Limb (tissue), 2 donors: ENCODE data around the gene ETS1.

ENCODE experiments used
- DNase-seq, 2 donors: peaks; one replicate each; pipeline ENCODE4 v3.0.0-alpha.2; 2016; ENCODE audit errors: extremely low spot score in 2 of 2

ETS1 gene, protein sequence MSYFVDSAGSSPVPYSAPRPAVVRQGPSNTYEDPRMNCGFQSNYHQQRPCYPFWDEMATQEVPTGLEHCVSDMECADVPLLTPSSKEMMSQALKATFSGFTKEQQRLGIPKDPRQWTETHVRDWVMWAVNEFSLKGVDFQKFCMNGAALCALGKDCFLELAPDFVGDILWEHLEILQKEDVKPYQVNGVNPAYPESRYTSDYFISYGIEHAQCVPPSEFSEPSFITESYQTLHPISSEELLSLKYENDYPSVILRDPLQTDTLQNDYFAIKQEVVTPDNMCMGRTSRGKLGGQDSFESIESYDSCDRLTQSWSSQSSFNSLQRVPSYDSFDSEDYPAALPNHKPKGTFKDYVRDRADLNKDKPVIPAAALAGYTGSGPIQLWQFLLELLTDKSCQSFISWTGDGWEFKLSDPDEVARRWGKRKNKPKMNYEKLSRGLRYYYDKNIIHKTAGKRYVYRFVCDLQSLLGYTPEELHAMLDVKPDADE

DNA sequence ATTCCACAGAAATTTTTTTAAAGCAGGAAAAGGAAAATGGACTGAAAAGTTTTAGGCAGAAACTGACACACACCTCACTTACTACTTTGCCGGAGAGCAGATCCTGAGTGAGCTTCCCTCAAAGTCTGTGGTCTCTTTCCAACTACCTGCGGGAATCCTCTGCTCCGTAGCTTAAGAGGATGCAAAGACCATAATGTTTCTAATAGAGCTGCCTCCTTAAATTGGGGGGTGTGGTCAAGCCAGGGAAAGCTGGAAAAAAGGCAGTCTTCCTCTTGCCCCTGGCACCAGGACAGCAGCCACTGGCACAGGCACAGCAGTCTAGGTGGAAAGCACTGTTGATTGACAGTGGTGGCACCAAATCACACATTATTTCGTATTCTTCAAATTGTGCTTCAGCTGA lies at the start of gene ETS1:
Gene ETS1, minus strand, starts transcription at position 144 of the 400 bp plus-strand sequence. CDS start 14,428 bp downstream, outside the sequence.
- DNase-seq: peak in 1 of 2 donors; percentile 32

DNA sequence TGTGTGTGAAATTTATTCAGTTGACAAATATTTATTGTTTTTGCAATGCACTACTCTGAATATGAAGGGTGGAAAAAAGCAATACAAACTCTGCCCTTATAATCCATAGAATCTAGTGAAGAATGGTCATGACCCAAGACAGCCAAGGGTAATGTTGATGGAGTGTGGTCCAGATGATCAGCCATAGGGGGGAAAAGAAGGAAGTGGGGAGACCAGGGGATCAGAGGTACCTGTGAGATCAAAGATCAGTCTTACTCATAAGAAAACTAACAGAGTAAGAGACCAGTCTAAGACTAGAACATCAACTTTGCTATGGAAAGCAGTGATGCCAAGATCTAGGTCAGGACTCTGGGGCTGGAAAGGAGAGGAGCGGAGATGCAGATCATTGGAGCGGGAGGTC lies 47.0 kb upstream of the ETS1 start:
- DNase-seq: no peak

DNA sequence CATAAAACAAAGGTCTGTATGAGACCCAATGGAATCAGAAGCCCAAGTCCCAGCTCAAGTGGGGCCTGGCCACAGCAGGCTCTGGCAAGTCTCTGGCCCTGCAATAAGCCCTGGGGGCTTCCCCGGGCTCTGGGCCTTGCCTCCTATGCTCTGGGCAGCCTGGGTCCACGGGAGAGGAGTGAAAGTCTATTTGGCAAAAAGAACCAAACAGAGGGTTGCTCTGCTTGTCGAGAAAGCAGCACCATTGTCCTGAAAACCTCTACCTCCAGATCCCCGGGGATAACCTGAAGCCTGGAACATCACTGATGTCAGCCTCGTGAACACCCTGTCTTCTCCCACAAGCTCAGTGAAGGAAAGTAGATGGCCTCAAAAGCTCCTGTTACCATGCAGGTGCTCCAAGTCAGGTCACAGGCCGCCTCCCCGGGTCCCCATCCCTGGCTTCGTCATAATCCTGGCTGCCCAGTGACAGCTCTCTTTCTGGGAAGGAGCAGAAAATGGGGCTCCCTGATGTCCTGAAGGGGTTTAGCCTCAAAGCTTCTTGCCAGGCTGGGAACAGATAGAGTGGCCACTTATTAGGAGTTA lies 46.1 kb upstream of the ETS1 start:
- DNase-seq: no peak

DNA sequence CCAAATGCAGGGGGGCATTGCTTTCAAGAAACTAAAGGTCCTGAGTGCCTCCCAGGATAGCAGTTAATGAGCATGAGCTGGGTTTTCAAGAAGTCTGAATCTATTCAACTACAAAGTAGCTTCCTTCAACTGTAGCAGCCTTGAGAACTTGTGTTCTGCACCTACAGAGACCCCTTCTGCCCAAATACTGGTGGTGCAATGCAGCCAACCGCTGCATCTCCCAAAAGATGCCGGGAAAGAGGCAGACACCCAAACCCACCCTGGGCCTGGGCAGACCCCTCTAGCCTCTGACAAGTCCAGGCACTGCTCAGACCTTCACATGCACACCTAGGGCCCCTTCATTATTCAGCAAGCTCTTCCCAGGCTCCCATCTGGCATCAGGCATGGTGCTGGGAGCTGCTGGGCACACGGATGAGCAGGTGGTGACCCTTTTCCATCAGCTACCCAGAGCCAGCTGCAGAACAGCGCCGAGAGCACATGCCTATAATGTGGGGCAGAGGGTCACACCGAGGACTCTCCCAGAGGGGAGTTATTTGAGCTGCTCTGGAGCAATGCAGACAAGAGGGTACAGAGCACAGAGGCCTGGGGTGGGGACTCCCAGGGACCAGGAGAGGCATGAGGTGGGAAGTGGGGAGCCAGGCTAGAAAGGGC lies 44.9 kb upstream of the ETS1 start:
- peak; percentile 63 to 64 for DNase-seq

DNA sequence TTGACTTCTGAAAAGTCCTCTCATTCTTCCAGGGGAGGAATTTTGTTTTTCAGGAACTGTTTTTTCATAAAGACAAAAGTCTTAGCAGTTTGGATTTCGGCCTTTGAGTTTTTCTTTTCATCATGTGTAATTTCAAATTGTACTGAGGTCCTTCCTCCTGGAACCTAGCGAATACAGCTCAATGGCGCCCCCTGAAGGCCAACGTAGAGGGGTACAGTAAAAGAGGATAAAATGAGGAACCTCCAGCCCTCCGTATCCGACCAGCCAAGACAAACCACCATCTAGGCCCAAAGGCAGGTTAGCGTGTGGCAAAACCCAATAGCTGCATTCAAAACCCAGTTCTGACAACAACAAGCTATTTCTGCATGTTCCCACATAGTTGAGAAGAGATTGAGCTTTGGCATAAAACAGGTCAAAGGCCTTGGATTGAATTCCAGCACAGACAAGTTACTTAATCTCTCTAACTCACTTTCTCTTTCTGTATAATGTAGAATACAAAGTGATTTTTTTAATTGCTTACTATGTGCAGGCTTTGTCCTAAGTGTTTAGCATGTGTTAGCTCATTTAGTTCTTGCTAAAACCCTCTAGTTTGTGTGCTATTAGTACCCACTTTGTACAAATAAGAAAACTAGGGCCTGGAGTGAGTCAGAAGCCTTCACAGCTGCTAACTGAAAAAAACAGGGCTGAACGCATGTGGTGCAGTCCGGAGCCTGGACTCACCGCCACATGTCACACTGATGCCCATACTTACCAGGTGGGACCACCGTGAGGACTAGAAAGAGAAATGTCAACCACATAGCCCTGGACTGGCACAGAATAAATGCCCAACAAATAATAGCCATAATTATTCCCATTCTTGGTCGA lies 43.2 kb upstream of the ETS1 start:
- peak; percentile 76 to 91 for DNase-seq

DNA sequence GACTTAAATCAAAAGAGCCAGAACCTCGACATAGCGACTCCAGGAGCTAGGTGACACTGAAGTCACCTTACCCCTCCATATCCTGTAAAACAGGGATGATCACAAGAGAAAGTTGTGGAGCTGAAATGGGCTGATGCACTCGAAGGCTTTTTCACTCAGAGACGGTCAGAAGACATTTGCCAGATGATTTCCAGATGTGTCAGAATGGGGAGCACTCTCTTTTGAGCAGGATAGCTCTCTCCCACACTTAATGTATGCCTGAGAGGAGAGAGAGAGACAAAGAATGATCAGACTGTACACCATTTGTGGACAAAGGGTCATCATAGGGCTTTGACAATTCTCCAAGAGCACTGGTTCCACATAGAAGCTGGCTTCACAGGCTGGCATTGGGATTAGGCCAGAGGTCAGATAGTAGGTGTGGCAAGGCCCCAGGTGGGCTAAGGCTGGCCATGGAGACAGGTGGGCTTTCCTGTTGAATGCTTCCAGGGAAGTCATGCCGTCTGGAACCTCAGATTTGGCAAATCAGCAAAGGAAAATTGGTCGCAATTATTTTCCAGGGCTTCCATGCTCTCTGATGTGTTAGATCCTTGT lies 42.3 kb upstream of the ETS1 start:
- DNase-seq: no peak

DNA sequence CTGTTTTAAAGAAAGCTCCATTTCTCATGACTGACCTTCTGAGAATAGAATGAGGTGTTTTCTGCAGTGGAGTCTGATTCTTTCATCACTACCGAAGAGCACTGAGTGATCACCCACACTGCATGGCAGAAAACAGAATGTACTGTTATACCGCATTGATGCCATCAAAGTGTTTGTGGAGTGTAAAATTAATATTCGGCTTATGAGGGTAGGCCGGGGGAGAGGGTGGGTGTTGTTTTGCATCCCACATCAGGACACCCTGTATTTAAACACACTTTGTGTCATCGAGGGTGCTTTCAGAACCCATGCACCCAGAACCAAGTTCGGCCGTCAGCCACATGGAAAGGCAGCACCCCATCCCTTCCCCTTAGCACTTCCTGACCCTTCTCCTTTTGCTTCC lies 41.3 kb upstream of the ETS1 start:
- no peak for DNase-seq

DNA sequence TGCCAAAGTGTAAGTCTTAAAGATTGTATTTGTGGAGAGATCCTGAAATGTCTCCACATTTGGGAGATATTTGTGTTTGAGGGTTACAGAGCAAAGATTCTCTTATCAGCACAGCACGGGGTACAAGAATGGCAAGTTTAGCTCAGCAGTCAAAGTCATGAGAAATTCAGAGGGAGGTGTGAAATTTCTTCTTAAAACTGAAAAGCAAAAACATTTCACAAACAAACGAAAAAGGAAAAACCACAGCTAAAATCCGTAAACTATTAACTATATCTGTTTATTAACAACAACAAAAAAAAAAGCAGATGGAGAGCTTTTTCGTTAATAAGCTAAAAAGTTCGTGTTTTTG lies 40.9 kb upstream of the ETS1 start:
- no peak for DNase-seq

DNA sequence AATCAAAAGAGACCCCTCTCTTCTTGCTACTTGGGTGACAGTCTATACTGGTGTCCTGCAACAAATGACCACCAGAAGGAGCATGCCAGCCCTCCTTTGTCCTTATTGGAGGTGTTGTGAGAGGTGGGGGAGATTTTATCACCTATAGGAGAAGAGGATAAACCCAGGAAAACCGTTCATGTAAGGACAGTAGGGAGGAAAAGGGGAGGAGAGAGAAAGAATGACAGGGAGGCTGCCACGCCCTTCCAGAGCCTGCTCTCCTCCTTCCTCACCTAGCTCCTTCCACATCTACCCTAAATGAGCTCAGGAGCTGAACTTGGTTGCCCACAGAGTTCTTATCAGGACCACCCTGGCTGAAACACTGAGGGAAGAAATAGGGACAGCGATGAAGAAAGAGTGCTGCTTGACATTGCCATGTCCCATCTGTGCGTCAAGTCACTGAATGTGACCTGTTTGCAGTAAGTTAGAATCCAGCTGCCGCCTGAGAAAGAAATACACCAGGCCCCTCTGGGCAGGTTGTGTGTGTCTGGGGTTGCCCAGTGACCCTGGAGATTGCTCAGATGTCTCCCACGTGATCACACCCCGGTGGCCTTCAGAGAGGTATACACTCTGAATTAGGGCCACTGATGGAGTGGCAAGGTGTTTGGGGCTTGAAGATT lies 40.4 kb upstream of the ETS1 start:
- no peak for DNase-seq

DNA sequence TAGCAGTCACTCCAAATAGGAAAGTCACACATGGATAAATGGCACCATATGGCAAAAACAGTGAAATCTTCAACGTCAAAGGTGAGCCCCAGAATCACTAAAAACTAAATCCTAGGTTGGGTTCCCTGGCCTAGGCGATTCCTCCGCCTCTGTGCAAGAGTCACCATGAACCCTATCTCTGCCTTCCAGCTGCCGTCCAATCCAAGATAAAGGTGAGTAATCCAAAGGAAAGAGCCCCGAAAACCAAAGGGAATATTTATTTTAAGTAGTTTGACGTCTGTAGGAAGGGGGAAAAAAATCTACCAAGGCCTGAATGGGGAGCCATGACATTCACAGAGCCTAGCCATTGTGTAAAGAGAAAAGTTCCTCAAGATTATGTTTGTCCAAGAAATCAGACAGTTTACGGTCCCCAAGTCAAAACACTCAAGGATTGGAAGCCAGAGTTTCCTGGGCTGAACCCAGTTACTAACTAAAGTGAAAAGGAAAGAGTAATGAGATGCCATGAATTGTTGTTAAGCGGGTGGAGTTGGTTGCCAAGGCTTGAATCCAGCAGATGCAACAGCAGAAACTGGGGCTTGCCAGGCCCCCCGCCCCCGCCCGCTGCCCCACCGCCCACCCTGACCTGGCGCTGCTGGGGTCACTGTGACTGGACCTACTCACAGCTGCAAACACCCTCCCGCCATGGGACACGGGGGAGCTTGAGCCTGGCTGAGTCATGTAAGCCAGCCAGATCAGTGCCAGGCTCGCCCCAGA lies 39.7 kb upstream of the ETS1 start:
- DNase-seq: no peak

DNA sequence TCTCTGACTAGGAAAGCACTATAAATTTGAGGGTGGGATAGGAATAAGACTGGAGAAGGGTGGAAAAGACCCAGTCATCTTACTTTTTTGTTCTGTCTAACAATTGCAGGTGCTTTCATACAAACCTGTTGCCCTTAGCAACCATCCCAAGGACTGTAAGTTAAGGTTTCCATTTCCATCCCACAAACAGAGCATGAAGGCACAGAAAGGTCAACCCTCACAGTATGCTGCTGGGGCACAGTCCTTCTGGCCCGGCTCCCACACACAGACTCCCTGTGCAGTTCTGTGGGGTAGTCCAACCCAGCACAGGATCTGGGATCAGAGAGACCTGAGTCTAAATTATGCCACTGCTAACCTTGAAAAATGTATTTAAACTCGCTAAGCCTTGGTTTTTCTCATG lies 38.4 kb upstream of the ETS1 start:
- DNase-seq: no peak

DNA sequence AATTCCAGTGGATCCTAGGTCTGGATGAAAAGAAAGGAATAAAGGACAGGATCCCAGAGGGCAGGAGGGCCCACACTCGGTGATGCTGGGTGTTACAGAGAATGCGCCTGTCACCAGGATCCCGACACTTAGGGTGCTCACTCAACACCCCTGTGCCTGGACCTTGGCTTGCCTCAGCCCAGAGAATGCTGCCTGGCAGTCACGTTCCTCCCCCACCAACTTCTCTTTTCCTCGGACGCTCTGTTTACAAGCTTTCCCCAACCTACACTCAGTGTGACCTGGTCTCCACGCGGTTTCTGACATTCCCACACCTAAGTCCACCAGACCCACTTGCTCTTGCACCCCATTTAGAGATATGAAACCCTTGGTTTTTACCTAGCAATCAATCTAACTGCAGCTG lies 38.0 kb upstream of the ETS1 start:
- DNase-seq: no peak

DNA sequence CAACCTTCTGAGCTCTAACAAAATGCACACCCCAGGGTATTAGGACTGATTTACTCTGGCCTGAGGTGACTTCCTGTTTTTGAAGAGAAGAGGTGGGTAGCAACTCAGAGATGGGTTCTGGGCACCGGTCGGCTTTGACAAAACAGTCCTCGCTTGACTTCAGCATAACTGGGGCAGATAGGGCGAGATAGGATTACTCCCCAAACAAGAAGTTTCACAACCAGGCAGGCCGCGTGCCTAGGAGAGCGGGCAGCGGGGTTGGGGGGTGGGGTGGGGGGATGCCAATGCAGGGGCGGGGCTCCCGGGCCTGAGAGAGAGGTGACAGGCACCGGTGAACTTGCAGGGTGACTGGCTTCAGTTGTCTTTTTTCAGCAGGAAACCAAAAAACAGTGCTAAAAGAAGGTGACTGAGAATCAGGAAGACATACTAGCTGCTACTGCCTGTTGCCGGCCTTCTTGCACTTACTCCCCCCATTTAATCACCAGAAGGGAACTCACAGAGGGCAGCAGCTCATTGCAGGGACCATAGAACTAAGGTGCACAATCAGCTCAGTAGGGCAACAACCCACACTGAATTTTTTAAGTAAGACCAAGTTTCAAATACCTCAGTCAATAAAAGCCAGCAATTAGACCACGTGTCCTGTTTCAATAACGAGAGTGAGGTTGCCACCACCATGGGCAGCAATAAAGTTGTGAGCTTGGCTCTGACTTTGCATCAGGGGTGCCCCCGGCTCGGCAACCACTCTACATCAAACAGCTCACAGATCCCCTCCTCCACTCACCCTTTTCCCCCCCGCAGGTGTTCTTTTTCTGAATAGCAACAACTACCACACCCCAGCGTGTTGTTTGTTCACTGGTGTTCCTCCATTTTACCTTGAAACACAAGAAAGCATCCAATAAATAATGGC lies 37.2 kb upstream of the ETS1 start:
- no peak for DNase-seq

DNA sequence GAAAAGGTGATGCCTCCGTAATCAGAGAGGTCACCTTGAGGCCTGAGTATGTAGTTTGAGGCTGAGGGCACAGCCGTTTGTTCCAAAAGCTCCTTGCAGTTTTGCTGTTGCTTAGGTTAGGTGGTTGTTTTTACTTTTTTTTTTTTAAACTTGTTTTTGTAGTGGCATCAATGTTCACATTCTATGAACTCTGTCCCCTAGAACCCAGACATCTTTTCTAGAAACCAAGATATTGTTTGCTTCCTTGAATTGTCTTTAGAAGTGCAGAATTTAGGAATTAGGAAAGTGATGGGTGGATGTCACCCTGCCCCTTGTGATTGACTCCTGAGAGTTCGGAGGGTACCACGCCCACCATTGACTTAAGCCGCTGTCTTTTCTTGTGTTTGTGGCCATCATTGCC lies 35.7 kb upstream of the ETS1 start:
- DNase-seq: no peak

DNA sequence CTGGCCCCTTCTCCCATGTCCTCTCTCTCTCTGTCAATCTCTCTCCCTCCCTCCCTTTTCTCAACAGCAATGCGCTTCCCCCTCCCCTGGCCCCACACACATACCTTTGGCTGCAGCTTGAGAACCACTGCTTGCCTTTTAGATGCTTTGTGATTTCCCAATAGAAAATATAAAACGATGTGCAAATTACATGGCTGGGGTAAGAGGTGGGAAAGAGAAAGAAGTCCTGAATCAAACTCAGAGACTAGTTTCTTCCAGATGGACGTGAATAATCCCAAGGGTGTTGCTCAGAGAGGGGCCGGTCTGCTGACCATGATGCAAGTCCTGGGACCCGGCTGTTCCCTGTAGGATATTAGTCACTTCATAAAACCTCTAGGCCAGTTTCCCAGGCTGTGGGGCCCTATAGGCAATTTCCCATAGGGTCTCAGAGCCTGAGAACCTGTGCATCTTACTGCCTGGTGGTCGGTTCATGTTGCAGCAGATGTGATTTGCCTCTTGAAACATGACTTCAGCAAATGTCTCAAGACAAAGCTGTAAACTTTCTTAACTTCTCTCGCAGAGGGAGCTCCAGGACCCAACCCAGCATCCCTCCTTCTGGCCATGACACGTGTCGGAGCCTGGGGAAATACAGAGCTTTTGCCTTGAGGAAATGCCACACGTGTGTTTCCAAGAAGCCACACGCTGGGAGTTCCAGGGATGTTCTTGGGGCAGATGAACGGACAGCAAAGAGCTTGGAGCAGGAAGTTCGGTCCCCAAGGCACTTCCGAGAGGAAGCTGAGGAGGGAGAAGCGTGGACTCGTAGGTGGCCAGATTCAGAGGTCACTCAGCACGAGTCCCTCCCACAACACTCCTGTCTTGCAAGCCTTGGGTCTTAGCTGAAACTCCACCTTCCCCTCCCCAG lies 34.5 kb upstream of the ETS1 start:
- peak in 1 of 2 donors; percentile 53 for DNase-seq

DNA sequence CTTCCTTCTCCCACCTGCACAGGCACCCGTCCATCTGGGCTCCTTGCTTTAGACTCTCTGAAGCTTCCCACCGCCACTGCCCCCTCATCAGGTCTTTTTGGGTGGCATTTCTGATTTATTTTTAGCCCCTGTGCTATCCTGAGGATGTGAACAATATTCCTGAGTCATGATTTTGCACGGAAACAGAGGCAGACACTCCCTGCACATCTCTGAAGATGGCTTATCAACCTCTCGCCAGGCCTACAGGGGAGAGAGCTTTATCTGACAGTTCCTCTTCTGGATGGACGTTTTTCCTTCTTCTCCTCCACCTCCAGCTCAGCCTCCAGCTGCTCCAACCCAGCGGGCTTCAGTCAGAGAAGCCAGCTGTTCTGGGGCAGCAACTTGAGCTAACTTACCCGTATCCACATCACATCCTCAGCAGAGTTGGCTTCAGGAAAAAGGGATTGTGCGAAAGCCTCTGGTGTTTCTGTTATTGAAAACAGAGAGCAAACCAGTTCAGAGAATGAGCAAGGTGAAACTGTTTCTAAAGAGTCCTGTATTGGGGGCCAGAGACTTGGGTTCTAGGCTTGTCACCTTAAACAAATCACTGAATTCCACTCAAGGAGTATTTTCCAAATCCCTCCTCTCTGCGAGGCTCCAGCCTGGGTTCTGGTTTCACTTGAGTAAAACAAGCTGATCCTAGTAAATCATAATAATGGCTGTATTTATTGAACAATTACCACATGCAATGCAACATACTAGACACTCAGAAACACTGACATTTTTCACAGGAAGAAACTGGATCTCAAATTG lies 33.1 kb upstream of the ETS1 start:
- DNase-seq: no peak
